Transverse colon (tissue), 4 donors: ENCODE results near the gene PLXNA2. TPM values are rescaled to one million over a fixed set of nuclear protein-coding genes. Genes with fewer than 3 reads are reported as not detected.

Source experiments
- DNase-seq: peaks from one replicate; pipeline ENCODE4 v3.0.0-alpha.2; 2019
- H3K27ac ChIP-seq, 4 donors: fragments of 200-600 bp; sonication (generic); 2 replicates each; pipeline ENCODE4 v1.5.1; 2016 to 2018; ENCODE audit warnings: inconsistent platforms in 4 of 4
- H3K27me3 ChIP-seq: fragments of 200-600 bp; sonication (generic); 2 replicates; pipeline ENCODE4 v1.5.1; 2017; ENCODE audit warnings: inconsistent platforms
- H3K36me3 ChIP-seq, 4 donors: fragments of 200-600 bp; sonication (generic); 2 replicates each; pipeline ENCODE4 v1.5.1; 2017 to 2019; ENCODE audit warnings: inconsistent platforms in 4 of 4
- H3K4me1 ChIP-seq, 4 donors: fragments of 200-600 bp; sonication (generic); 2 replicates each; pipeline ENCODE4 v1.5.1; 2017 to 2020; ENCODE audit warnings: inconsistent platforms in 4 of 4
- H3K4me3 ChIP-seq, 4 donors: fragments of 200-600 bp; sonication (generic); 1 replicate in 1 of 4; 2 replicates in 3 of 4; pipeline versions ENCODE4 v1.5.1 to v1.6.1; 2017 to 2019; ENCODE audit warnings: inconsistent platforms in 4 of 4
- H3K9me3 ChIP-seq, 2 donors: fragments of 200-600 bp; sonication (generic); 2 replicates each; pipeline ENCODE4 v1.5.1; 2017 to 2019; ENCODE audit warnings: inconsistent platforms in 2 of 2
- EP300 ChIP-seq: sonication (generic); formaldehyde crosslinking; IDR thresholded peaks from one replicate; pipeline ENCODE4 v1.6.1; 2017; ENCODE audit warnings: antibody characterized with exemption, low read depth
- POLR2A ChIP-seq: fragments of 450-650 bp; IDR thresholded peaks from one replicate; pipeline ENCODE4 v1.6.1; 2016; ENCODE audit warnings: antibody characterized with exemption, mild to moderate bottlenecking, moderate library complexity
- POLR2AphosphoS5 ChIP-seq, 3 donors: sonication (generic); formaldehyde crosslinking; IDR thresholded peaks; one replicate each; pipeline ENCODE4 v1.6.1; 2016; ENCODE audit warnings: antibody characterized with exemption in 3 of 3
- WGBS, 2 donors: methylation state at CpG; one replicate each; pipeline ENCODE4 v1.1.5; 2018; ENCODE audit warnings: low coverage in 1 of 2; 5-methylcytosine and 5-hydroxymethylcytosine counted together
- in situ Hi-C, 4 donors: fragments of 200-750 bp; cut with MboI; loops; one replicate each; pipeline versions ENCODE4 v1.15.0 to v1.15.1; 2017; ENCODE audit warnings: low sequenced_read_pairs in 3 of 4, low pct_ligation_motif_present in 1 of 4, low pct_unique_long_range_greater_than_20kb in 1 of 4
- intact Hi-C: fragments of 100-400 bp; cut with DNase I; formaldehyde crosslinking; loops from one replicate; pipeline ENCODE4 v1.15.1; 2023; ENCODE audit warnings: low total_unique reads
- total RNA-seq, 4 donors: library from RNA; depleted of rRNA; stranded (reverse); fragments of >200 nt; gene quantifications; one replicate each; pipeline ENCODE4 v1.1.0, GENCODE V29; 2016
- TF ChIP-seq, protein P1 (sequence below), 5 experiments: fragments of 200-600 bp in 3 of 5; fragments of 450-650 bp in 2 of 5; sonication (generic) in 3 of 5; IDR thresholded peaks; 1 replicate in 2 of 5; 2 replicates in 3 of 5; pipeline ENCODE4 v1.5.1; 2016 to 2017; ENCODE audit warnings: antibody characterized with exemption in 5 of 5, inconsistent platforms in 3 of 5, mild to moderate bottlenecking in 2 of 5, moderate library complexity in 1 of 5

PLXNA2 gene
- total RNA-seq, 4 donors from 2014 or later = 77.4 to 140 (median 85.5) TPM

DNA sequence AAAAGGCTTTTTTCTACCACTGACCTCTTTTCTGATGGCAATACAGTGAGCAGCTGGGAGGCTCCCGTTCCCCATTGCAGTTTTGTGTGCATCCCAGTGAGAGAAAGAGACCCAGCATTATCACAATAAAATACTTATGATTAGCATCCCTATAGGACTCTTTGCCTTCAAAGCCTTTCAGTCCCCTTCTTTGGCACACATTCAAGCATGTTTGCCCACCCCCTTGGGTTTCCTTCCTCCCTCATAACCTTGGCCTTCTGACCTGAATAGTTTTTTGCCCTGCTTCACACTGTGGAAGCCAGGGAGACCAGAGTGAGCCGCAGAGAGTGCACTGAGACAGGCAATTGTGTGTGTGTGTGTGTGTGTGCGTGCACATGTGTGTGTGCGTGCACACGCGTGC lies 13.2 kb upstream of the PLXNA2 start:
- no peak overlapping the region for H3K27ac ChIP-seq
- in situ Hi-C loops = loop anchor here in 1 of 4 donors (10.0 kb wide), 1 partner anchor 243 kb away; no protein-coding TSS in a partner anchor
- TF ChIP-seq POLR2A = no peak
- no peak for TF ChIP-seq EP300
- TF ChIP-seq POLR2AphosphoS5 (IDR thresholded peaks at IDR 0.05) = no peak
- TF ChIP-seq, protein P1, sequence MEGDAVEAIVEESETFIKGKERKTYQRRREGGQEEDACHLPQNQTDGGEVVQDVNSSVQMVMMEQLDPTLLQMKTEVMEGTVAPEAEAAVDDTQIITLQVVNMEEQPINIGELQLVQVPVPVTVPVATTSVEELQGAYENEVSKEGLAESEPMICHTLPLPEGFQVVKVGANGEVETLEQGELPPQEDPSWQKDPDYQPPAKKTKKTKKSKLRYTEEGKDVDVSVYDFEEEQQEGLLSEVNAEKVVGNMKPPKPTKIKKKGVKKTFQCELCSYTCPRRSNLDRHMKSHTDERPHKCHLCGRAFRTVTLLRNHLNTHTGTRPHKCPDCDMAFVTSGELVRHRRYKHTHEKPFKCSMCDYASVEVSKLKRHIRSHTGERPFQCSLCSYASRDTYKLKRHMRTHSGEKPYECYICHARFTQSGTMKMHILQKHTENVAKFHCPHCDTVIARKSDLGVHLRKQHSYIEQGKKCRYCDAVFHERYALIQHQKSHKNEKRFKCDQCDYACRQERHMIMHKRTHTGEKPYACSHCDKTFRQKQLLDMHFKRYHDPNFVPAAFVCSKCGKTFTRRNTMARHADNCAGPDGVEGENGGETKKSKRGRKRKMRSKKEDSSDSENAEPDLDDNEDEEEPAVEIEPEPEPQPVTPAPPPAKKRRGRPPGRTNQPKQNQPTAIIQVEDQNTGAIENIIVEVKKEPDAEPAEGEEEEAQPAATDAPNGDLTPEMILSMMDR (IDR thresholded peaks at IDR 0.05) = no peak
- DNase-seq = no peak
- intact Hi-C loops = no loop called here
- H3K36me3 ChIP-seq = no peaks in the 10 kb centered on the region
- peaks cover 0 to 3% (median 0%) of the 10 kb centered on the region in 4 donors for H3K4me1 ChIP-seq
- H3K9me3 ChIP-seq = no peaks in the 10 kb centered on the region
- H3K27me3 ChIP-seq = peaks cover 12% of the 10 kb centered on the region
- WGBS, 2 donors = 0 to 83% methylated on average over 1 to 6 of the region's 6 CpGs
- no peak overlapping the region for H3K4me3 ChIP-seq

DNA sequence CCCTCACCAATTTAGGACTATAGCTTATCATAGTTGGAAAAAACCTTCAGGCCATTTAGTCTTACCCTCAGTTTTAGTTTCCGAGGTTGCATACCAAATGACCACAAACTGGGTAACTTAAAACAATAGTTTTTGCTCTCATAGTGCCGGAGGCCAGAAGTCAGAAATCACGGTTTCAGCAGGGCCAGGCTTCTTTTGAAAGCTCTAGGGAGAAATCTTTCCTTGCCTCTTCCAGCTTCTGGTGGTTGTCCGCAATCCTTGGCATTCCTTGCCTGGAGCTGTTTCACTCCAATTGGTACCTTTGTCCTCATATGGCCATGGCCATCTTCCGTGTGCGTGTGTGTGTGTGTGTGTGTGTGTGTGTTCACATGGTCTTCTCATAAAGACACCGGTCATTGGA lies 12.4 kb upstream of the PLXNA2 start:
- Histone ChIP-seq H3K4me3 (no peak overlapping the region), H3K9me3 (no peaks in the 10 kb centered on the region), H3K36me3 (no peaks in the 10 kb centered on the region), H3K27me3 (peaks cover 16% of the 10 kb centered on the region), H3K27ac (no peak overlapping the region), H3K4me1 (peaks cover 0 to 3% (median 0%) of the 10 kb centered on the region in 4 donors)
- in situ Hi-C loops (loop anchor here in 1 of 4 donors (10.0 kb wide), 1 partner anchor 242 kb away; no protein-coding TSS in a partner anchor), intact Hi-C loops (no loop called here)
- TF ChIP-seq, protein P1 (IDR thresholded peaks at IDR 0.05) = no peak
- TF ChIP-seq POLR2A (no peak), POLR2AphosphoS5 (IDR thresholded peaks at IDR 0.05) (no peak), EP300 (no peak)
- no peak for DNase-seq
- 88 to 95% methylated on average over 4 to 7 of the region's 7 CpGs for WGBS, 2 donors

DNA sequence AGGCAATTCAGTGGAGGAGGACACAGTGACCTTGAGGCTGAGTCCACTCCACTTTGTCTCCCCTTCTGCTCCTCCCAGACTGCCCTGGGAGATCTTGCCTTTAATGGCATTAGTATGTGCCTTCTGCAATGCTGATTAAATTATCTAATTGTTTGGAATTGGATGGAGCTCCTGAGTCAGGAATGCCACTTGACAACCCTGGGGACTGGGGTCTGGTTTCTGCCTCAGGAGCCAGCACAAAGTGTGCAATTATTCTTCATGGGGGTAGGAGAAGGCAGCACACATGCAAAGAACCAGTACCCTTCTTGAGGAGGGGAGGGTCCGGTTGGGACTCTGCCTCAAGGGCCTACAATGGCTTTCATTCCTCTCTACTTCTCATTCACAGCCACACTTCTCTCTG lies 11.9 kb upstream of the PLXNA2 start:
- H3K27ac ChIP-seq = no peak overlapping the region
- intact Hi-C loops = no loop called here
- no peaks in the 10 kb centered on the region for H3K9me3 ChIP-seq
- H3K4me1 ChIP-seq = peaks cover 0 to 3% (median 0%) of the 10 kb centered on the region in 4 donors
- no peak for DNase-seq
- peaks cover 16% of the 10 kb centered on the region for H3K27me3 ChIP-seq
- in situ Hi-C loops = loop anchor here in 1 of 4 donors (10.0 kb wide), 1 partner anchor 241 kb away; no protein-coding TSS in a partner anchor
- TF ChIP-seq EP300 (no peak), POLR2A (no peak), POLR2AphosphoS5 (IDR thresholded peaks at IDR 0.05) (no peak)
- TF ChIP-seq, protein P1 (IDR thresholded peaks at IDR 0.05) = no peak
- 80% methylated on average over 1 of the region's 1 CpG; no CpG with 5 or more reads in 1 of the 2 donors for WGBS, 2 donors
- H3K36me3 ChIP-seq = no peaks in the 10 kb centered on the region
- H3K4me3 ChIP-seq = no peak overlapping the region

DNA sequence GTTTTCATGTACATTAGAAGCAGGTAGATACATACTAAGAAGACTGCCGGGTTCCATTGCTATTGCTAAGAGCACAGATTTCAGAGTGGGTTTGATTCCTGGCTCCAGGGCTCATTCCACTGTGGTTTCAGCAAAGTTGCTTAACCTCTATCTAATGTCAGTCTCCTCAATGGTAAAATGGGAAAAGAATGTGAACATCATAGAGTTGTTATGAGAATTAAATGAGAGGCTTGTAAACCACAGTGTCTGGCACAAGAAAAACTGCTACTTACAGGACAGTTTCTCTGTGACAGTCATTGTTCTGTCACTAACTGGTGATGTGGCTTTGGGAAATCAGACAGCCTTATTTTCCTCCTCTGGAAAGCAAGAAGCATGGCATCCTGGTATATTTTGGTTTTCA lies 10.7 kb upstream of the PLXNA2 start:
- H3K36me3 ChIP-seq = no peaks in the 10 kb centered on the region
- H3K4me3 ChIP-seq = no peak overlapping the region
- no peak overlapping the region for H3K27ac ChIP-seq
- peaks cover 16% of the 10 kb centered on the region for H3K27me3 ChIP-seq
- in situ Hi-C loops (loop anchor here in 1 of 4 donors (10.0 kb wide), 1 partner anchor 240 kb away; no protein-coding TSS in a partner anchor), intact Hi-C loops (no loop called here)
- no peaks in the 10 kb centered on the region for H3K9me3 ChIP-seq
- TF ChIP-seq POLR2A = no peak
- TF ChIP-seq EP300 = no peak
- no peak for TF ChIP-seq POLR2AphosphoS5 (IDR thresholded peaks at IDR 0.05)
- TF ChIP-seq, protein P1 (IDR thresholded peaks at IDR 0.05) = no peak
- no peak for DNase-seq
- 85 to 100% methylated on average over 1 of the region's 1 CpG for WGBS, 2 donors
- peaks cover 0 to 3% (median 0%) of the 10 kb centered on the region in 4 donors for H3K4me1 ChIP-seq
